GM10847 (cell line): ENCODE data around the gene IL15RA.

Experiments used
- POLR2A ChIP-seq: IDR thresholded peaks from 2 replicates; pipeline ENCODE4 v1.6.1; 2011; ENCODE audit not compliant: insufficient read length; ENCODE audit errors: extremely low read depth

IL15RA gene, protein sequence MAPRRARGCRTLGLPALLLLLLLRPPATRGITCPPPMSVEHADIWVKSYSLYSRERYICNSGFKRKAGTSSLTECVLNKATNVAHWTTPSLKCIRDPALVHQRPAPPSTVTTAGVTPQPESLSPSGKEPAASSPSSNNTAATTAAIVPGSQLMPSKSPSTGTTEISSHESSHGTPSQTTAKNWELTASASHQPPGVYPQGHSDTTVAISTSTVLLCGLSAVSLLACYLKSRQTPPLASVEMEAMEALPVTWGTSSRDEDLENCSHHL

DNA sequence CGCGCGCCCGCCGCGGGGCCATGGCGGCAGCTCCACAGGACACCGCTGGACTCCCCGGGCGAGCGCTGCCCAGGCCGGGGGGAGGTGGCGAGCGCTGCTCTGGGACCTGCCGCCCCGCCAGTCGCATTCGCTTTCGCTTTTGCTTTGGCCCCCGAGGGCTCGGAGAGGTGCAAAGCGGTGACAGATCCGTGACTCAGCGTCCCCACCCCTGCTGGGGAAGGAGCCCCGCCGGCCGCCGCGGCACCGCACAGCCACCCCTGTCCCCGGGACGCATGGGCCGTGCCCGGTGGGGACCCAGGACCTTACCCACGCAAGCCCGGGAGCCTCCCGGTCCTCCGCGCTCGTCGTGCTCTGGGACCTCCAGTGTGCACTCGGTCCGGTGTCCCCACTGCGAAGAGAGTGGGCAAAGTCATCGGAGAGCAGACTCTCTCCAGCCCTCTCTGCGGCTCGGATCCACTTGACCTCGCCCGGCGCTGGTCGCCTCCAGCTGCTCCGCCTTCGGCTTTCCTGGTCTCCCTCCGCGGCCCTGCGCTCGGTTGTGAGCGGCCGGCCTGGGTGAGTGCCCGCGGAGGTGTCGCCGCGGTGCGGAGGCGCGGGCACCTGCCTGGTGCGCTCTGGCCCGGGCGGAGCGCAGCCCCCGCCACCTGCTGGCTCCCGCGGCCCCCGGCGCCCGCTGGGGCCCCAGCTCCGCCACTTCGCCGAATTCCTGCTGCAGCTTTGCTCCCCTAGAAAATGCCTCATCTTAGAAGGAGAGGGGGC is at the start of gene IL15RA:
Gene IL15RA, minus strand, starts transcription at position 73 of the 759 bp plus-strand sequence. Its CDS starts 51 bp downstream, at position 22.
- peak; percentile 32 for TF ChIP-seq POLR2A

GRCh38 chr10:6025683-6026255 is 48.4 kb upstream of the IL15RA start:
- TF ChIP-seq POLR2A: no peak

DNA sequence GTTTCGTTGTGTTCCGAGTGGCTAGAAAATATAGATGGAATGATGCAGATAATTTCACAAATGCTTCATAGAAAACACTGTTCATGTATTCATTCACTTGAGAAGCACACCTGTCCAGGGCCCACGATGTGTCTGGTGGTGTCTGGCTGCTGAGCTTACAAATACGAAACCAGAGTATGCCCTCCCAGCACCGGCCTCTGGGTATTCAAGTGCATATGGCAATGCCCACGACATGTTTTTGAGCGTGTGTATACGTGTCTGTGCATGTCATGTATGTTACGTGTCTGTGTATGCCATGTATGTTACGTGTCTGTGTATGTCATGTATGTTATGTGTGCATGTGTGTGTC is 47.0 kb upstream of the IL15RA start:
- TF ChIP-seq POLR2A: no peak

GRCh38 chr10:6023661-6024333 is 46.5 kb upstream of the IL15RA start:
- TF ChIP-seq POLR2A: no peak

DNA sequence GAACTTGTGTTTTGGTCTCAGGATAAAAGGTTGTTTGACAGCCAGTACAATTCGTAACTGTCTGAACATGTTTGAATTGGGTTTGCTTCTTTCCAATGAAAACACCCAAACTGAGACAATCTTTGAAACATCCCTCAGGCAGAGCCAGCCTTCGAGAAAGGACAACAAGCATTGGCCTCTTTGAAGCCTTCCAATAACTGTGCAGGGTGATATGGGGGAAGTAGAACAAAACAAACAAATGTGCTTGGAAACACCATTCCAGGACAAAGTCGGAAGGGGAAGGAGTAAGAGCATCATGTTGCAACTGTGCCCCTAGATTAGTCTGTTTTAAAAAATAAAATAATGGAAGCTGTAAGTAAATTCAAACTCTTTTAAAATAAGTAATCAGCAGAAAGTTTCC is 45.3 kb upstream of the IL15RA start:
- no peak for TF ChIP-seq POLR2A

DNA sequence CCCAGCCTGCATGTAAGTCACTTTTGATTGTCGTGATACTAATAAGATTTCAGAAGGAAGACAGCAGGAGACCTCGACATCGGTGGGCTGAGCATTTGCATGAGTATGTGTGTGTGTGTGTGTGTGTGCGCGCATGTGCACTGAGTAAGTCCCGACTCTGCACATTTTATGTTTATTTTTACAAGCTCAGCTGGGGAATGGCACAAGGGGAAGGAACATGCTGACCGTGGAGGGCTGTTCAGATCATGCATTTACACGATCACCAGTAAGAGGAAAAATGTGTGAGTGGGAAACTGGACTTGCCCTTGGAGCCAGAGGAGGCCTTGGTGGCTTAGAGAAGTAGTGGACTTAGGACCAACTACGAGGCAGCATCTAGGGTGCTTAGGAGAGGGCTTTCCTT is 43.5 kb upstream of the IL15RA start:
- TF ChIP-seq POLR2A: no peak

DNA sequence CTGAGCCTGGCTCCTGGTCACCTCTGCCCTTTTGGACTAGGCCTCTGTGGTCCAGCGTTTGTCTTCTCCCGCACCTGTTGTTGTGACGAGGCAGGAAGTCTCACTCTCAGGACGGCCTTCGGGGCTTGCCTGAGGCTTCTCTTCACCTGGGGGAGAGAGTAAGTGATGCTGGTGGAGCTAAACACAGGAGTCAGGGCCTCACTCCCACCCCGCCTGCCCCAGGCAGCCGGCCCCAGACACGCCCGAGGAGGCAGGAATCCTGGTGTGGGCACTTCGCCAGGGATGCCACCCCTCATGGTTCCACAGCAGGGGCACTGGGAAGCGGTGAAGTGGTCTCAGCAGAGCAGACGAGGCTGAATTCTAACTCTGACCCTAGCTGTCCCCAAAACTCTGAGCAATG is 42.5 kb upstream of the IL15RA start:
- TF ChIP-seq POLR2A: no peak

- TF ChIP-seq POLR2A: no peak
These were observed 41.9 kb upstream of the IL15RA start for GRCh38 chr10:6019010-6019782.

GRCh38 chr10:6018422-6018821 is 41.1 kb upstream of the IL15RA start:
- TF ChIP-seq POLR2A: no peak

DNA sequence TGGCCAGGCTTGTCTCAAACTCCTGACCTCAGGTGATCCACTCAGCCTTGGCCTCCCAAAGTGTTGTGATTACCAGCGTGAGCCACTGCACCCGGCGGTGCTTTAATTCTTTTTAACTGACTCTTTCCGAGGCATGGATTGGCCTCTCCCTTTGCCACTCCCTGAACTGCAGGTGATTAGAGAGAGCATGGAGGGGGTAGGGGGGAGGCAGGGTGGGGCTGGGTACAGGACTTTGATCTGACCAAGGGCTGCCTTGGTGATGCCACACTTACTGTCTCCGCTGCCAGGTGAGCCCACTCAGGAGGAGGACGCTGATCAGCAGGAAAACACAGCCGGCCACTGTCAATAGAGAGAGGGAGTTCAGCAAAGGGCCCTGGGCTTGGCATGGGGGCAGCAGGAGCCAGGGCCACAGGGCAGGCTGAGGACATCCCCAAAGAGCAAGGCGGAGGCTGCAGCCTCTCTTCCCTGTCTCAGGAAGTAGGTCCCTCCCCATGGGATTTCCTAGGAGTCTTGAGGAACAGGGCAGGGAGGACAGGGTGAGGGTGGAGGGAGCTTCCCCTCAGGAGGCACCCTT is 40.5 kb upstream of the IL15RA start:
- TF ChIP-seq POLR2A: no peak

GRCh38 chr10:6014241-6014761 is 37.0 kb upstream of the IL15RA start:
- no peak for TF ChIP-seq POLR2A

GRCh38 chr10:6013413-6014192 is 36.3 kb upstream of the IL15RA start:
- no peak for TF ChIP-seq POLR2A

- no peak for TF ChIP-seq POLR2A
These were observed 35.0 kb upstream of the IL15RA start for GRCh38 chr10:6012121-6012905.
